MV-4-11 (cell line): ENCODE data around the gene ANO10.
"Not testable (repeated sequence)": the region's sequence is repeated elsewhere in the genome, so short reads cannot be mapped to it uniquely, and the experiment has no call there.

Experiments
- DNase-seq: peaks from one replicate; lab custom pipeline; 2025; lab: John Stamatoyannopoulos, UW

ANO10 gene, protein sequence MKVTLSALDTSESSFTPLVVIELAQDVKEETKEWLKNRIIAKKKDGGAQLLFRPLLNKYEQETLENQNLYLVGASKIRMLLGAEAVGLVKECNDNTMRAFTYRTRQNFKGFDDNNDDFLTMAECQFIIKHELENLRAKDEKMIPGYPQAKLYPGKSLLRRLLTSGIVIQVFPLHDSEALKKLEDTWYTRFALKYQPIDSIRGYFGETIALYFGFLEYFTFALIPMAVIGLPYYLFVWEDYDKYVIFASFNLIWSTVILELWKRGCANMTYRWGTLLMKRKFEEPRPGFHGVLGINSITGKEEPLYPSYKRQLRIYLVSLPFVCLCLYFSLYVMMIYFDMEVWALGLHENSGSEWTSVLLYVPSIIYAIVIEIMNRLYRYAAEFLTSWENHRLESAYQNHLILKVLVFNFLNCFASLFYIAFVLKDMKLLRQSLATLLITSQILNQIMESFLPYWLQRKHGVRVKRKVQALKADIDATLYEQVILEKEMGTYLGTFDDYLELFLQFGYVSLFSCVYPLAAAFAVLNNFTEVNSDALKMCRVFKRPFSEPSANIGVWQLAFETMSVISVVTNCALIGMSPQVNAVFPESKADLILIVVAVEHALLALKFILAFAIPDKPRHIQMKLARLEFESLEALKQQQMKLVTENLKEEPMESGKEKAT

DNA sequence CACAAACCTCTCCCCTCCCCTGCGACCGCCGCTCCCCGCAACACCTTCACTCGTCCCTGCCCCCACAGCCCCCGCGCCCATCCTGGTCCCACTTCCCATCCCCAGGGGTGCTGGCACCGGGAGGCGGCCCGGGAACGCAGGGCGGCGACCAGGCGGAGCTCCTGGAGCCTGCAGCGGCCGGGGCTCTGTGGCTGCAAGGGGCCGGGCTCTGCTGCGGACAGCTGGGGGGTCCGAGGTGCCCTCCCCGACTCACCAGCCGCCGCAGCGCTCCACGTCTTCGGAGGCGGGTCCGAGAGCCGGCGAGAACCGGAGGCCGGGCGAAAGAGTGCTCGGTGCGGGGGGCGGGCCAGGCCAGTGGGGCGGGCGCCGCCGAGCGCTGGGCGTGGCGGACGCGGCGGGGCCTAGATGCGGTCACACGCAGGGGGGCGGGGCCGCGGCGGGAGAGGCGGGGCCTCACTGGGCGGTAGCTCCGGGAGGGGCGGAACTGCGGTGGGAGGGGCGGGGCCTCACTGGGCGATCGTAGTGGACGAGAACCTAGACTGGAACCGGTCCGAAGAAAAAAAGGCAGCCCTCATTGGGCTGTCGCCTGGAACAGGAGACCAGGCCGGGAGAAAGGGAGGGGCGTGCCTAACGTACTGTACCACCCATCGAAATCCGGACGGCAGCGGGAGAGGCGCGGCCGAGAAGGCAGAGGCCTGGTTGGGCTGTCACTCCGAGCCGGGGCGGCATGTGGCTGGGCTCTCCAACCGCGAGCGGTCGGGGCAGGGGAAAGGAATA lies at the start of gene ANO10:
Gene ANO10, minus strand, starts transcription at position 356 of the 777 bp plus-strand sequence. CDS start 16,159 bp downstream, outside the sequence.
- peak; percentile 98 for DNase-seq

DNA sequence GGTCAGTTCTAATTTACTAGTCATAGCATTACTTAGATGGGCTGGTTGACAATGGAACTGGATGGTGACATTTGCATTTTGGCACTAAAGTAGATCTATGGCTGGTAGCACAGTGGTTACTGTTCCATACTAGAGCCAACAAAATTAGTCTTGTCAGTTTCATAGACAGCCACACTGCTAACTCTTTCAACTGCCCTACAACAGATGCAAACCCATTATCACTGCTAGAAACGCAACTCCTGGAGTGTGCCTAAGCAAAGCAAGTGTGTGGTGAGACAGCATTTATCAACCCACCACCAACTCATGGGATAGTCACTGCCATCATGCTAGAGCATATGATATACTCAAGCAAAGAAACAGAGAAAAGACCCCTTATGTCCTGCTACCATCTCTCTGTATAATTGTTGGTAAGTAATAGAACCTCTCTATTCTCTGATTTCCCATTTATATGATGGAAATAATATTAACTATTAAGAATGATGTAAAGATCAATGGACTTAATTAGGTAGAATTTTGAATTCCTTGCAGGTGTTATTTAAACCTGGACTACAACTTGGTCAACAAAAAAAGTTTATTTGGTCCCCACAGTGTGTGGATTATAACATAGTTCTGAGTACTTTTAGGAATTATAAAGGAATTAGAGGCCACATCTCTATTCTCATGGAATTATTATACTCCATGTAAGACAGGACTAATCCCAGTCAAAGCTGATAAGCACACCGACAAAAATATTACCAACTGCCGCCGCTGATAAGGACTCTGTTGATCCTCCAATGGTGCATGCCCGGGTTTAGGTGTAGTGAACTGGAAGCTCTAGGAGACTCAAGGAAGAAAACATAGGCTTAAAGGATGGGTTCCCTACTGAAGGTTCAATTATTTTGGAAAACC lies 49.1 kb upstream of the ANO10 start:
- no peak for DNase-seq

DNA sequence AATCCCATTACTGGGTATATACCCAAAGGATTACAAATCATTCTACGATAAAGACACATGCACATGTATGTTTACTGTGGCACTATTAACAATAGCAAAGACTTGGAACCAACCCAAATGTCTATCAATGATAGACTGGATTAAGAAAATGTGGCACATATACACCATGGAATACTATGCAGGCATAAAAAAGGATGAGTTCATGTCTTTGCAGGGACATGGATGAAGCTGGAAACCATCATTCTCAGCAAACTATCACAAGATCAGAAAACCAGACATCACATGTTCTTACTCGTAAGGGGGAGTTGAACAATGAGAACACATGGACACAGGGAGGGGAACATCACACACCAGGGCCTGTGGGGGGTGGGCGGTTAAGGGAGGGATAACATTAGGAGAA lies 43.2 kb upstream of the ANO10 start:
- DNase-seq: not testable (repeated sequence)

DNA sequence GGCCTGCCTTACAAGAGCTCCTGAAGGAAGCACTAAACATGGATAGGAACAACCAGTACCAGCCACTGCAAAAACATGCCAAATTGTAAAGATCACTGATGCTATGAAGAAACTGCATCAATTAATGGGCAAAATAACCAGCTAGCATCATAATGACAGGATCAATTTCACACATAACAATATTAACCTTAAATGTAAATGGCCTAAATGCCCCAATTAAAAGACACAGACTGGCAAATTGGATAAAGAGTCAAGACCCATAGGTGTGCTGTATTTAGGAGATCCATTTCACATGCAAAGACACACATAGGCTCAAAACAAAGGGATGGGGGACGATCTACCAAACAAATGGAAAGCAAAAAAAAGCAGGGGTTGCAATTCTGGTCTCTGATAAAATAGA lies 39.6 kb upstream of the ANO10 start:
- DNase-seq: not testable (repeated sequence)

DNA sequence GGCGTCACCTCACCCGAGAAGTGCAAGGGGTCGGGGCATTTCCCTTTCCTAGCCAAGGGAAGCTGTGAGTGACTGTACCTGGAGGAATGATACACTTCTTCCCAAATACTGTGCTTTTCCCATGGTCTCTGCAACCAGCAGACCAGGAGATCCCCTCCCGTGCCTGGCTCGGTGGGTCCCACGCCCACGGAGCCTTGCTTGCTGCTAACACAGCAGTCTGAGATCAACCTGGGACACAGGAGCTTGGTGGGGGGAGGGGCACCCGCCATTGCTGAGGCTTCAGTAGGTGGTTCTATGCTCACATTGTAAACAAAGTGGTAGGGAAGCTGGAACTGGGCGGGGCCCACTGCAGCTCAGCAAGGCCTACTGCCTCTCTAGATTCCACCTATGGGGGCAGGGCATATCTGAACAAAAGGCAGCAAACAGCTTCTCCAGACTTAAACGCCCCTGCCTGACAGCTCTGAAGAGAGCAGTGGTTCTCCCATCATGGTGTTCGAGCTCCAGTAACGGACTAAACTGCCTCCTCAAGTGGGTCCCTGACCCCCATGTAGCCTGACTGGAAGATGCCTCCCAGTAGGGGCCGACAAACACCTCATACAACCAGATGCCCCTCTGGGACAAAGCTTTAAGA lies 37.6 kb upstream of the ANO10 start:
- no peak for DNase-seq

DNA sequence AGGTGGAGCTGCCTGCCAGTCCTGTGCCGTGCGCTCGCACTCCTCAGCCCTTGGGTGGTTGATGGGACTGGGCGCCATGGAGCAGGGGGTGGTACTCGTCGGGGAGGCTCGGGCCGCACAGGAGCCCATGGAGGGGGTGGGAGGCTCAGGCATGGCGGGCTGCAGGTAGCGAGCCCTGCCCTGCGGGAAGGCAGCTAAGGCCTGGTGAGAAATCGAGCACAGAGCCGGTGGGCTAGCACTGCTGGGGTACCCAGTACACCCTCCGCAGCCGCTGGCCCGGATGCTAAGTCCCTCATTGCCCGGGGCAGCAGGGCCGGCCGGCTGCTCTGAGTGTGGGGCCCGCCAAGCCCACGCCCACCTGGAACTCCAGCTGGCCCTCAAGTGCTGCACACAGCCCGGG lies 34.6 kb upstream of the ANO10 start:
- not testable (repeated sequence) for DNase-seq

DNA sequence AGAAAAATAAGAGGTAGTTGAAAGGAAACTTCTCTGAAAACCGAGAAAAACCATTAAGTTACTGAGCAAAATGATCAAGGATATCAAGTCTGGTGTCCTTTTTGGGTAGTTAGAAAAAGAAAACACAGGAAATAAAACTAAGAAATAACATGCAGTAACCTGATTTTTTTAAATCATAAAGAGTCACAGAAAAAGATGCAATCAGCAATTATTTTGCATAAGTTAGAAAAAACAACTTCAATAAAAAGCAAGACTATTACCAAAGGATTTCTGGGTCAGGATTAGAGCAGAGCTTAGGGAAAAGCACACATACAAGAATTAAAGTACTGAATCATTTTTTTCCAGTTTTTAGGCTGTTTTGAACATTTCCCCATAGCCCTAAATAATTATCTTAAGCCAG lies 28.5 kb upstream of the ANO10 start:
- DNase-seq: no peak

DNA sequence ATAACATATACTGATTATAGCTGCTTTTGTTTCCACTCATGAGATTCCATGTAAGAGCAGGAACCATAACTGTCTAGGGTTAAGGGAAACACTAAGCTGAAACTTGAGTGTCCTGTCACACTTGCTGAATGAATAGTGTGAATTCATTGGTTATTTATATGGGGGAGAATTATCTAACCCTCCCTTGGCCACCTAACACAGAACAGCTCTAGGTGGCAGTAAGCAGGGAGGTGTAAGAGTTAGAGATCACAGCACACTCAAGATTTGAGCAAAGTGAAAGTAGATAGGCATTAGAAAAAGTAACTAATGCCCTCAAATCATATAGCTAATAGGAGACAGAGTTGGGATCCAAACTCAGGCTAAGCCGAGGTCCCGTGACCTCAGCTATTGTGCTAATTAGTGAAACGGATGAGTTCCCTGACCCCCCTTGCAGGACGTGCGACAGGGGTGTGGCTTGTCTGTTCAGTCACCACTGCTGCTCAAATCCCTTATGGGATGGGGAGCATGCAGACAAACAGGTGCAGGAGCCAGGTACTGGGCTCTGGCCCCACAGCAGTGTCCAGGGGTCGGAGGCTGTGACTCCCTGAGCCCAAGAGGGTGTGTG lies 27.7 kb upstream of the ANO10 start:
- DNase-seq: no peak

DNA sequence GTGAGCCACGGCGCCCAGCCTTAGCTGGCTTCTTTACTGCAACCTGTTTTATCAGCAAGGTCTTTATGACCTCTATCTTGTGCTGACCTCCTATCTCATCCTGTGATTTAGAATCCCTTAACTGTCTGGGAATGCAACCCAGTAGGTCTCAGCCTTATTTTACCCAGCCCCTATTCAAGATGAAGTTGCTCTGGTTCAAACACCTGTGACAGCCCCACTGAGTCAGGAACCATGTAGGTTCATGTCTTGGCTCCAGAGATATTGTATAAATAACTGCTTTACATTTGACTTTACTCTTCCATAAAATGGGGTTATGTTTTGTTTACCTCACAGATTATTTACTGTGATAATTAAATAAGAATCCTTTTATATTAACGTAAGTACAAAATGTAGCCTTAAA lies 27.1 kb upstream of the ANO10 start:
- DNase-seq: no peak

DNA sequence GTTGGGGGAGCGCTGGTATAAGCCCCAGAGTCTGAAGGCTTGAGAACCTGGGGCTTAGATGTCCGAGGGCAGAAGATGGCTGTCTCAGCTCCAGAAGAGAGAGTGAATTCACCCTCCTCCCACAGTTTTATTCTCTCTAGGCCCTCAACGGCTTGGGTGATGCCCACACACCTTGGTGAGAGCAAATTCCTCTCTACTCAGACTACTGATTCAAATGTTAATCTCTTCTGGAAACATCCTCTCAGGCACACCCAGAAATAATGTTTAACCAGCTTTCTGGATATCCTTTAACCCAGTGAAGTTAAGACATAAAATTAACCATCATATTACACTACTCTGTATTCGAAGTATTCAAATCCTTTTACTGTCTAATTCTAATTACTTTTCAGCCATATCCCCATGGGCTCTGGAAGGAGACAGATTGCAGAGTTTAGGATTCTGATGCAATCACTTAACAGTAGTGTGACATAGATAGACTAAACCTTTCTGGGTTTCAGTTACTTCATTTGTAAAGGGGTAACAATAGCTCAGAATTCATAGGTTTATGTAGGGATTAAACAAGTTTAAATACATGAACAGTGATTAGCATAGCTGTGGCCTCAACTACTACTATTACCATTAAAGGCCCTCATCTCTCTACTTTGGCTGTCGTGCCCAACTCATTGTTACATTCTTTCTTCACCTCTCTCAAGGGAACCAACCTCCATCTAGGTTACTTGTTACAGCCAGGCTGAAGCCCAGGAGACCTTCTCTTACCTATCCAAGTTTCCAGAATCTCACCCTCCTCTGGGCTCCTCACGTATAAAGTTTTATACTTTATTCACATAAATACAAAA lies 25.7 kb upstream of the ANO10 start:
- DNase-seq: peak; percentile 0

DNA sequence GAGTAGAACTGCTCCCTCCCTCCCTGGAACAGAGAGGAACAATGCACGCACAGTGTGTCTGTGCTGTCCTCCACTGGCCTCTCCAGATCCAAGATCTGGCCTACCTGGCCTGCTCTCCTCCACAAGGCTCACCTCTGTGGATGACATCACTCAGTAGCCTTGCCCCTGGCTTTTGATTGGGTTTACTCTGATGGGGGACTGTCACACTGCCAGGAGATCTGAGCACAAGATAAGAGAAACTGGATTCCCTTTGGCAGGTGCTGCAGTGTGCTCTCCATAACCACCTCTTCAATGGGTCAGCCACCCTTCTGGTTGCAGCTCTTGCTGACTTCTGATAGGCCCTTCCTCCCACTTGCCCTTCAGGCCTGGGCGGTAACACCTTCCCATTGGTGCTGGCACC lies 22.6 kb upstream of the ANO10 start:
- no peak for DNase-seq

DNA sequence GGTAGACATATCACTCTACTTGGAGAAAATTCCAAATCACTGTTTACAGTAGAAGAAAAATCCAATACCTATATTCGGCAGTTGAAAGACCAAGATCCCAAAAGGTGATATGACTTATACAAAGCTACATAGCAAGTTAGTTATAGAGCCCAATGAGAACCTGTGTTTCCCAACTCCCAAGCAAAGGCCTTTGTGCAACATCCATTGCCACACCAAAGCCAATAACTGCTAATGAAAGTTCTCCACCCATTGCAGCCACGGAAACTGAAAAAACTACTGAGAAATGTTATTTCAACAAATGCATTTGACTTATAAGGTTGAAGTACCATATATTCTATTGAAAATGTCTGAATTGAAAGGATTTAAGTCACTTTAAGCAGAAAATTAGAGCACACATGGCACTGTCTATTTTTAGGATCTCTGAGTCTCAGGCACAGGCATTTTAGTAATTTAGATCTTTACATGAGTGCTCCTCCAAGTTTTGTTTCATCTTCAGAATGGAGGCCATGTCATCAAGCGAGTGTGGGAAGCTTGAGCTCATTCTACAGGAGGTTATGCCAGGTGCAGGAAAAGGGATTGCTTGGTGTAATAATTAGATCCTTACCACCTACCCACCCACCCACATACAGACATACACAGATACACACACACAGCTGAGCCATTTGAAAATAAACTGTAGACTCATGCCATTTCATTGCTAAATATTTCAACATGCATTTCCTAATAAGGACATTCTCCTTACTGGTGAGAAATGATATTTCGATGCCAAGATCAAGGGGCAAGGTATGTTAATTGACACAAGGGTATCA lies 19.7 kb upstream of the ANO10 start:
- DNase-seq: no peak

DNA sequence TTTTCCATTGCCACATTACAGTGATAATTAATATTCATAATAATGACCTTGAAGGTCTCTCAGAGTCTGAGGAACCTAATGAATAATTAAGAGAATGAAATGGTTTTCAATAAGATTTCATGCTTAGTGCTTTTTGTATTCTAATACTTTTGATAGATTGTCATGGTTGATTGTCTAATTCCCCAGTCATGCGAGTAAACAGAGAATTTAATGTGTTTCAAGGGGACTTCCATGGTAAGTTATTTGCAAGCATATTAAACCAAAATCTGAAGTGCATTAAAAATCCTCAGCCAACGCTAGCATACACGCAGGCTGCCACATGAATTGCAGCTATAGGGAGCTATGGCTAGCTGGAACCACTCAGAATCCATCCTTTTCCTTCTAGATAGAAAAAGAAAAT lies 18.9 kb upstream of the ANO10 start:
- DNase-seq: no peak

DNA sequence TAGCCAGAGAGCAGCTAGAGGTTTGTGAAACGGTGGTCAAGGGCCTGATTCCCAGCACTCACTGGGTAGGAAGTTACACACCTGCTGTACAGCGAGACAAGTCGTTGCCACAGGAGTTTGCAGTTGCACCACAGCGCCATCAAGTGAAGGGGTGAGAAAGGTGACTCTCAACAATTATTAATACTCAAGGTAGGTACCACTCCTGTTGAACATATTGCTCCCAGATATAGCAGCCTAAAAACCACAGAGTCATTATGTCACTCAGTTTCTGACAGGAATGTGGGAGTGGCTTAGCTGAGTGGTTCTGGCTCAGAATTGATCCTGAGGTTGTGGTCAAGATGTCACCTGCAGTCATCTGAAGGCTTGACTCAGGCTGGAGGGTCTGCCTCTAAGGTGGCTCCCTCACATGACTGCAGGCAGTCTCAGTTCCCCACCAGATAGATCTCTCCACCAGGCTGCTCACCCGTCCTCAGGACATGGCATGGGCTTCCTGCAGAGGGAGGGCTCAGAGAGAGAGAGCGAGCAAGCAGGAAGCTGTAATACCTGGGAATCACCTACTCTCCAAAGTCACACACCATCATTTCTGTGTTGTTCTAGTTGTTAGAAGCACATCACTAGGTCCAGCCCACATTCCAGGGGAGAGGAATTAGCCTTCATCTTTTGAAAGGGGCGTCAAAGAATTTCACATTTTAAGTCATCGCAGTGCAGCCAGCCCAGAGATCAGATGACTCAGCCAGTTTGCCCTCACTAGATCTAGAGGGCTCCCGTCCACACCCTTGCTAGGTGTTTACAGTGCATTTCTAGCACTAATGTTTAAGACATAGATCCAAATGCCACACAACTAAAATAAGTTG lies 17.0 kb upstream of the ANO10 start:
- DNase-seq: no peak

DNA sequence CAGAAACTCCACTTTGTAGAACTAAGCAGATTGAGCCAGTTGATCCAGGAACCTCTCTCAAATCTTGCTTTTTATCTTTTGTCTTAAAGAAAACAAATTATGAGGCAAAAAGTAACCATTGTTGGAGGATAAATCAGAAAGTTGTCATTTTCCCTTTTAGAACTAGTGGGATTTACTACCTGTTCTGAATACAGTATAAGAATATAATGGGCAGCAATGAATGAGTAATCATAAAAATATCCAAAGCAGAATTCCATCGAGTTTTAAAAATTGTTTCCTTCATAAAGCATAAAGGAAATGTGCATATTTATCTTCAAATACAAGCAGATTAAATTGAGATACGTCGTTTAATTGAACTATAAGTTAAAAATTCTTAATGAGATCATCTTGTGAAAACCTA lies 15.9 kb upstream of the ANO10 start:
- no peak for DNase-seq

DNA sequence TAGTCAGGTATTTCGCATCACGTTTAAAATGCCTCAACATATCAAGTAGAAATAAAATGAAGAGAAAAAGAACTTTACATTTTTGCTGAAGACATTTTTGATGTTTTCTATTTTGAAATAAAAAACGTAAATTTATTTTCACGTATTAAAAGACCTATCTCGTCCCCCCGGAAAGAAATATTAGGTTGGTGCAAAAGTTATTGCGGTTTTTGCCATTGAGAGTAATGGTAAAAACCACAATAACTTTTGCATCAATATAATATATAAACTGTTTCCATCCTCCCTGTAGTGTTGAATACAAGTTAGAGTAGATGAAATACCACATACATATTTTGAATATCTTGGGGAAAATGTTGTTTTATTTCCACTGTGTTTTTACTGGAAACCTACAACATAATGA lies 11.2 kb upstream of the ANO10 start:
- DNase-seq: no peak

DNA sequence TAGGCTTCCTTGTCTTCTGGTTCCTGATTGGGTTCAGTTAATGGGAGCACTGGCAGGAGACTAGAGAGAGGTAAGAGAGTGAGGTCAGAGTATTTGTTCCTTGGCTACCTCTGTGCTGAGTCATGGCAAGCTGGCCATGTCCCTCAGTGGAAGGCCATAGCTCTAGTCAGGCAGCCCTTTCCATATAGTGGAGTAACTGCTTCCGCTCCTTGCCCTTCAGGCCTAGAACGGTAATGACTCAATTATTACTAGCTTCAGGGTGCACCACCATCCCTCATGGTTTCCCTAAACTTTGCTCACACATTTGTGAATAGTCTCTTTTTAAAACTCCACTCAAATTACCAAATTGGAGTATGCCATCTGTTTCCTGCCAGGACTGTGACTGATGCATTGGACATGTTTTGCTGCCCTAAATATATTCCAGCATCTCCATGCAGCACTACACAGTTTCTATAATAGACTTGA lies 10.5 kb upstream of the ANO10 start:
- no peak for DNase-seq

DNA sequence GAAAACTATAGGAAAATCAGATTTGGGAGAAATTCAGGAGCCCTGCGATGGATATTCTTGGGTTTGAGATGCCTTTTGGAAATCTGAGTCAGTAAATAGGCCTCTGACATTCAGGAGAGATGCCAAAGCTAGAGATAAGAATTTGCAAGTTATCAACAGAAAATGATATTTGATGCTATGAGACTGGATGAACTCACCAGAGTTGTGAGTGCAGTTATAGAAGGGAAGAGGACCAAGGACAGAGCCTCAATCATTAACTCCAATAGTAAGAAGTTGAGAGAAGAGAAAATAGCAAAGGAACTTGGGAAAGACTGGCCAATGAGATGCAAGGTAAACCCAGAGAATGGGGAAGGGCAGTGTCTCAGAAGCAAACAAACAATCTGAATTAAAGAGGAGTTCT lies 7.9 kb upstream of the ANO10 start:
- no peak for DNase-seq
